NB4 (cell line): Measurements from ENCODE around the gene SAT1.

Experiments
- DNase-seq: peaks from one replicate; pipeline ENCODE4 v3.0.0; 2010; ENCODE audit warnings: low read depth
- H3K4me3 ChIP-seq: one replicate; pipeline ENCODE4 v1.5.1; 2011; ENCODE audit warnings: mild to moderate bottlenecking, low read depth, low read length, moderate library complexity
- CTCF ChIP-seq: IDR thresholded peaks from one replicate; pipeline ENCODE4 v1.5.1; 2012; ENCODE audit warnings: low read depth, low read length
- MAX ChIP-seq: IDR thresholded peaks from 2 replicates; pipeline ENCODE4 v1.6.1; 2011; ENCODE audit warnings: low read depth, low read length
- MYC ChIP-seq: IDR thresholded peaks from 2 replicates; pipeline ENCODE4 v1.6.1; 2011; ENCODE audit warnings: low read depth, low read length
- POLR2A ChIP-seq: IDR thresholded peaks from 2 replicates; pipeline ENCODE4 v1.6.1; 2011; ENCODE audit warnings: mild to moderate bottlenecking; ENCODE audit not compliant: insufficient read length; ENCODE audit errors: extremely low read depth

Gene SAT1

GRCh38 chrX:23822841-23823240, 39.9 kb downstream of the SAT1 start:
- no peak overlapping the region for H3K4me3 ChIP-seq
- TF ChIP-seq MYC (no peak), POLR2A (no peak), MAX (no peak), CTCF (no peak)
- no peak for DNase-seq

GRCh38 chrX:23825675-23826074, 42.7 kb downstream of the SAT1 start:
- TF ChIP-seq MAX: no peak
- no peak for TF ChIP-seq POLR2A
- TF ChIP-seq MYC: no peak
- TF ChIP-seq CTCF: no peak
- no peak for DNase-seq
- H3K4me3 ChIP-seq: no peak overlapping the region

- no peak overlapping the region for H3K4me3 ChIP-seq
- DNase-seq: no peak
- no peak for TF ChIP-seq MYC
- no peak for TF ChIP-seq MAX
- no peak for TF ChIP-seq CTCF
- TF ChIP-seq POLR2A: no peak
Observed at GRCh38 chrX:23826216-23826615, 43.2 kb downstream of the SAT1 start.

GRCh38 chrX:23826653-23827052, 43.7 kb downstream of the SAT1 start:
- DNase-seq: no peak
- no peak overlapping the region for H3K4me3 ChIP-seq
- TF ChIP-seq MAX: no peak
- TF ChIP-seq MYC: no peak
- no peak for TF ChIP-seq CTCF
- TF ChIP-seq POLR2A: no peak

- no peak overlapping the region for H3K4me3 ChIP-seq
- no peak for DNase-seq
- TF ChIP-seq POLR2A (no peak), MAX (no peak), CTCF (no peak), MYC (no peak)
Observed at GRCh38 chrX:23828881-23829280, 45.9 kb downstream of the SAT1 start.

GRCh38 chrX:23832721-23833120, 49.7 kb downstream of the SAT1 start:
- DNase-seq: no peak
- no peak overlapping the region for H3K4me3 ChIP-seq
- no peak for TF ChIP-seq CTCF
- no peak for TF ChIP-seq MAX
- TF ChIP-seq POLR2A: no peak
- no peak for TF ChIP-seq MYC
